Ishikawa (cell line): ENCODE results near the gene CD58.

ENCODE experiments used
- CREB1 ChIP-seq: IDR thresholded peaks from 2 replicates; pipeline ENCODE4 v1.6.1; 2012; ENCODE audit warnings: low read depth
- RAD21 ChIP-seq: IDR thresholded peaks from 2 replicates; pipeline ENCODE4 v1.6.1; 2012; ENCODE audit warnings: low read depth

DNA sequence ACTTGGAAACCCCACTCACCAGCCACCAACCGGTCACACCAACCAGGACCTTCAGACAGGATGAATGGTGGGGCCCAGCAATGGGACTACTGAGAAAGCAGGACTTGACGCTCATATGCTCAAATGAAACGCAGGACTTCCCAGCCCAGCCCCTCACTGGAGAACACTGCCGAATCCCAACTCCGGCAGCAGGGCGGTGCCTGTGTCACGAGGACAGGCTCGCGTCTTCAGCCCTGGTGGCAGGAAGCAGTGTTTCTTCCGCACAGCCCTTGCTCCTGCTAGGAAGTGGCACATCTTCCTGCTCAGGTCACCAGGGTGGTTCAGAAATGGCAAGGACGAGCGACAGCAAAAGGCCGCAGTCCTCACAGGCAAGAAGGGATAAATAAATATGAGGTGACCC, 38.9 kb downstream of the CD58 start:
- TF ChIP-seq RAD21 (no peak), CREB1 (no peak)
